GM21423 (cell line): ENCODE results near the gene DISP2.

Source experiments
- ATAC-seq: cut with Tn5 transposase; IDR thresholded peaks from one replicate; pipeline ENCODE4 v1.9.1; 2021; ENCODE audit warnings: mild to moderate bottlenecking, moderate library complexity; ENCODE audit not compliant: unreplicated experiment

Gene DISP2

DNA sequence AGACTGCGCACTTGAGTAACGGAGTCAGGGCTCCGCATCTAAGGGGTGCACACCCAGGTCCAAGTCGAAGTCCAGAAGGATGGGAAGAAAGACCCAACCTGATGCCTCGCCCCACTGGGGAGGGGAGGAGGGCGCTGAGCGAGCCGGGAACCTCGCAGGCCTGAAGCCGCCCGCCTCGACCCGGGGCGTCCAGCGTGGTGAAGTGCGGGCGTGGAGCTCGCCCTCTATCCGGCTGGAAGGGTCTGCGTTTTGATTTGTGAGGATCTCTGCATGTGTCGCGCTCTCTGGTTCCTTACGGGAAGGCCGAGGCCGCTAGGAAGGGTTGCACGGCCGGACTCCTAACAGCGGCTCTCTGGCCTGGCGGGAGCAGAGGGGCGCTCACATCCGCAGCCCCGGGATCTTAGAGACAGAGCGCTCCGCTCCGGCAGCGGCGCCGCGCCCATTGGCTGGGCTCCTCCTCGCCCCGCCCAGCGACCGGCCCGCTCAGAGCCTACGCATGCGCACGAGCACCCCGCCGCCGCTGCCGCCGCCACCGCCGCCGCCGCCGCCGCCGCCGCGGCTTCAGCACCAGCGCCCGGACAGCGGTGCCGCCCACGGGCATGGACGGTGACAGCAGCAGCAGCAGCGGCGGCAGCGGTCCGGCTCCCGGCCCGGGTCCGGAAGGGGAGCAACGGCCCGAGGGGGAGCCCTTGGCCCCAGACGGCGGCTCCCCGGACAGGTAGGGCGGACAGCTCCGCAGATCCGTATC, at the start of gene DISP2:
Gene DISP2, plus strand, starts transcription at position 497 of the 748 bp plus-strand sequence. Its CDS starts 103 bp downstream, at position 600.
- peak; percentile 84 for ATAC-seq

DNA sequence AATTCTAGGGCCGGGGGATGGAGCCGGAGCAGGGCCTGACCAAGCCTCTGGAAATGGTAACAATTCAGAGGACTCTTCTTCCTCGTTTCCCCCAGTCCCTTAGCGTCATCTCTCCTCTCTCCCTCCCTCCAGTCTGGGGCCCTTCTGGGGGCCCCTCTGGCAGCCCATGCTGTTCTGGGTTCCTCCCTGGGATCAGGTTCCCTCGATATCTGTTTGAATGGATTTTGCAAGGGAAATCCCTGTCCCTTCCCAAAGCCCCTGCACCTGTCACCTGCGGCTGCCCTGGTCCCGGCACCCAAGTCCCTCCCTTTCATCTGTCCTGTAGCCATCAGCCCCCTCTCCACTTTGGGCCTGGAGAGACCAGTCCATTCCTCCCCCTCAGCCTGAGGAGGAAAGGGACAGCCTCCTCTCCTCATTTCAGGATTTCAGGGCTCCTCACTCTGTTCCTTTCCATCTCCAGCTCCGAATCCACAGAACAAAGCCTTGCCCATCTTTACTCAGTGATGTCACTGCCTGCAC, 48.6 kb upstream of the DISP2 start:
- no peak for ATAC-seq

GRCh38 chr15:40310001-40310959, 47.7 kb upstream of the DISP2 start:
- ATAC-seq = no peak

DNA sequence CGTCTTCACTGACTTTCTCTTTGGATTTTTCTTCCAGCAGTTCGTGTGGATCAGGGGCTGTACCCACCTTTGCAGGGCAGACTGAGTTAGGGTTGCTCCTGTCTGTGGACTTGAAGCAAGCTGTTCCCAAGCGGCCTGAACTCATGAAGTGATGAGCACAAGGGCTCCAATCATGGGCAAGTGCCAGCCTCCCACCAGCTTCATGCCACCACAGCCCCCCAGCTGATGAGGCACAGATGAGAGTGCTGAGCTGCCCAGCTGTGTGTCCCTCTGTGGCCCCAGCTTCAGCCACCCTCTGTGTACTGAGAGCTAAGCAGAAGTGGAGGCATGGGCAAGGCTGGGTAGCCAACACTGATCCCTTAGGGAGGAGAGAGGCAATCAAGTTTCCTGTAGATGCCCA, 47.0 kb upstream of the DISP2 start:
- ATAC-seq = no peak

DNA sequence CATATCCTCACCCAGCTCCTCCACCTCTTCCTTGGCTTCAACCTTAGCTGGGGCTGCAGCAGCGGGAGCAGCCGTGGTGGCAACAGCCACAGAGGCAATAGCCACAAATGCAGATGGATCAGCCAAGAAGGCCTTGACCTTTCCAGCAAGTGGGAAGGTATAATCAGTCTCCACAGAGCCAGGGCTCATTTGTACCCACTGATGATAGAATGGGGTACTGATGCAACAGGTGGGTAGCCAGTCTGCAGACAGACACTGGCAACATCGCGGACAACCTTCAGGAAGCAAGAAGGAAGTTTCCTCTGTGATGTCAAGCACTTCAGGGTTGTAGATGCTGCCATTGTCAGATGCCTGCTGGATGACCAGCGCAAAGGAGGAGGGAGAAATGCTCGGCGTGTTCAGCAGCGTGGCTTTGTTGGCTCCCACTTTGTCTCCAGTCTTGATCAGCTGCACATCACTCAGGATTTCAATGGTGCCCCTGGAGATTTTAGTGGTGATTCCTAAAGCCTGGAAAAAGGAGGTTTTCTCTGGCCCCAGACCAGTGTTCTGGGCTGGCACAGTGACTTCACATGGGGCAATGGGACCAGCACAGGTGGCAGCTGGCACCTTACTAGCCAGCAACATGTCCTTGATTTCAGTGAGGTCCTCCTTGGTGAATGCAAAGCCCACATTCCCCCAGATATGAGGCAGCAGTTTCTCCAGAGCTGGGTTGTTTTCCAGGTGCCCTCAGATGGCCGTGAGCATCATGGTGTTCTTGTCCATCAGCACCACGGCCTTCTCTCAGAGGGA, 45.5 kb upstream of the DISP2 start:
- ATAC-seq = no peak

- no peak for ATAC-seq
These were observed 44.3 kb upstream of the DISP2 start for GRCh38 chr15:40313531-40314398.

GRCh38 chr15:40314723-40315276, 43.2 kb upstream of the DISP2 start:
- ATAC-seq = no peak

DNA sequence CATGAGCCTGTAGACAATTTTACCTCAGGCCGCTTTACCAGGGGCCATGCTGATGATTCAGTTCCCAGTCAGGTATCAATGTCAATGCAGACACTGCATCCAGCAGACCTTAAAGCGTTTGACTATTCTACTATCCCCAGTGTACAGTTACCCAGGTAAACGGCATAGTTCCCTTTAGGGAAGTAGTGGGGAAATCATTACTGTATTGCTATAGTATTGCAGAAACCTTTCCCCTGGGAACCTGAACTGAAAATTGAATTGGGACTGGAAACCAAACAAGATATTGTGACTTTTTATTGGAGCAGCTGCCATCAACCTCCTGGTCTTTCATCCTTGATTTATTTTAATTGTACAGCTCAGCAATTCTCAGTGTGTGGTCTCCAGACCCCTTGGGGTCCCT, 41.1 kb upstream of the DISP2 start:
- no peak for ATAC-seq

DNA sequence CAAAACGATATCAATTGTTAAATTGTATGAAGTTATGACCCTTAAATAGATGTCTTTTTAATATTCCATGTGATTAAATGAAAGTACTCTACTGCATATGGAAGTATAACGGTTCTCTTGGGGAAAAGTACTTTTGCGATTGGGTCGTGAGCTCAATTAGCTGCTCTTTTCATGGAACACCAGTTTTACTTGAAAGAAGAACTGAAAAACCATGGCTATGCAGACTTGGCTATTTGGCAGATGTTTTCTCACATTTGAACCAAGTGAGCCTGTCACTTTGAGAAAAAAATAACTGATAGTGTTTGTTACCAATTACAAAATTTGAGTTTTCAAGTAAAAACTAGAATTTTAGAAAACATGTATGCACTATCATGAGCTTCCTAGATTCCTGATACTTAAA, 40.4 kb upstream of the DISP2 start:
- no peak for ATAC-seq

- no peak for ATAC-seq
These were observed 37.6 kb upstream of the DISP2 start for GRCh38 chr15:40320409-40320808.

- no peak for ATAC-seq
These were observed 37.1 kb upstream of the DISP2 start for GRCh38 chr15:40320931-40321371.

- no peak for ATAC-seq
These were observed 35.3 kb upstream of the DISP2 start for GRCh38 chr15:40322531-40323238.

GRCh38 chr15:40323239-40323952, 34.6 kb upstream of the DISP2 start, which contains the start of gene INAFM2:
INAFM2 (plus strand) TSS chr15:40323692; CDS start chr15:40324056, 364 bp downstream.
- ATAC-seq = peak; percentile 91

DNA sequence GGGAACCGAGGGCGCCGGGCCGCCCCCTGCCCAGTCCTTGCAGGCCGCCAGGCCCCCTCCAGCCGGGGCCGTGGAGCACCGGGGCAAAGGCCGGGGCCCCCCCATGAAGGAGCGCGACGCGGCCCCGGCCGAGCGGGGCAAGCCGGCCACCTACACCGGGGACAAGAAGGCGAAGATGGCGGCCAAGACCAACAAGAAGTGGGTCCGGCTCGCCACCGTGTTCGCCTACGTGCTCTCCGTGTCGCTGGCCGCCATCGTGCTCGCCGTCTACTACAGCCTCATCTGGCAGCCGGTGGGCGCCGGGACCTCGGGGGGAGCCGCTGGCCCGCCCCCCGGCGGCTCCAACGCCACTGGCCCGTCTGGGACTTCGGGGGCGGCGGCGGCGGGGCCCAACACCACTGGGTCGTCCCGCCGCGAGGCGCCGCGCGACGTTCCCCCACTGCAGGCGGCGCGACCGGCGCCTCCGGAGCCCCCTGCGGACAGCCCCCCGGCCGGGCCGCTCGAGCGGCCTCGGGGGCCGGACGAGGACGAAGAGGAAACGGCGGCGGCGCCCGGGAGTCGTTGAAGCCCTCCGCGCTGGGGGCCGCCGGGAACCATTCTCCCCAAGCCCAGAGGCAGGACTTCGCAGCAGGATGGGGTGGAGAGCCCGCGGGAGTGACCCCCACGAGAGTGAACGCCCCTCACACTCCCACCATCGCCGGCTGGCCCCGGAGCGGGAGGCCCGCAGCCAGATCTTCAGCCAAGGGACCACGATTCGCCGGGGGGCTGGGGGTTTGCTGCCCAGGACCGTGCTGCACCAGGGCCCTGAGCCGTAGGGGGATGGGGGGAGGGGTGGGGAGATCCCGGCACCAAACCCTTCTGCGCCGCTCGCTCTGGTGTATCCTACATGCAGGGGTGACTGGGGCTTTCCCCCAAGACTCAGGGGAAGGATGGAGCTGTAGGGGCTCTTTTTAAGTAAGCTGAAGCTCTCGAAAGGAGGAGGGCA, 33.8 kb upstream of the DISP2 start:
- ATAC-seq = peak; percentile 4

GRCh38 chr15:40325188-40325587, 32.8 kb upstream of the DISP2 start:
- no peak for ATAC-seq

DNA sequence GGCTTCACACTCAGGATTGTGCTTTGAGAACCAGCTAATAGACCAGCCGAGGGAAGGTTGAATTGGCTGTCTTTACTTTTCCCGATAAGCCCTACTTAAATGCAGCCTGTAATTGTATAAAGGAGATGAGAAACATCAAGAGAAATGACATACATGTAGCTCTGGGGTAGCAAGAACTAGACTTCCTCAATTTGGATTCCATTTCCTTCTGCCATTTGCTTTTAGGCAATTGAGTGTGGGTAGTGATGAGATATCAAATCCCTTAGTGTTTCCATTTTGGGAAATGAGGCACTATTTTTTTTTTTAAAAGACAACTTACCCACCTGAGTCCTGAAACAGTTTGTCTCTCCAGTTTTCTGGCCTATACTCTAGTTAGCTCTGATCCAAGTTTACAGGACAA, 32.3 kb upstream of the DISP2 start:
- no peak for ATAC-seq

GRCh38 chr15:40327457-40327856, 30.6 kb upstream of the DISP2 start:
- no peak for ATAC-seq
